ENCODE results near the gene MACROD1. TPM values are rescaled to one million over a fixed set of nuclear protein-coding genes. Genes with fewer than 3 reads are reported as not detected.
A peak's percentile ranks its signal among the peaks of the same experiment; 100 is the strongest.

The MACROD1 gene
- total RNA-seq, 1 experiment from 2014 or later = 36.9 TPM

- TF ChIP-seq PRDM15 (CRISPR knock-in tag; IDR thresholded peaks at IDR 0.05) (no peak), ZNF138 (CRISPR knock-in tag; conservative IDR thresholded peaks at IDR 0.05) (0 out of 2 replicates have a peak, but pooled peaks have one; percentile 13)
Measured at GRCh38 chr11:64000026-64000739, 165.7 kb downstream of the MACROD1 start (continued).

- POLR2A ChIA-PET = interaction anchor here (0.8 to 1.8 kb wide), 6 partner anchors 17 to 272 kb away, joined by 3 to 7 read pairs (median 4); no protein-coding TSS in a partner anchor
- no peak for TF ChIP-seq GTF2I (CRISPR knock-in tag; conservative IDR thresholded peaks at IDR 0.05)
- TF ChIP-seq ZNF671 (CRISPR knock-in tag; IDR thresholded peaks at IDR 0.05) = no peak
- no peak for TF ChIP-seq GABPB1 (CRISPR knock-in tag; IDR thresholded peaks at IDR 0.05)
- no peak for TF ChIP-seq ZMAT4 (CRISPR knock-in tag; IDR thresholded peaks at IDR 0.05)
- no peak for TF ChIP-seq USF1 (CRISPR knock-in tag; IDR thresholded peaks at IDR 0.05)
- TF ChIP-seq ZSCAN18 (CRISPR knock-in tag; IDR thresholded peaks at IDR 0.05) = no peak
- no peak for TF ChIP-seq ATF2 (CRISPR knock-in tag; IDR thresholded peaks at IDR 0.05; ENCODE audit: borderline replicate concordance, low read depth)
- no peak for TF ChIP-seq E2F5 (CRISPR knock-in tag; IDR thresholded peaks at IDR 0.05)
- peak; percentile 23 for TF ChIP-seq USF2 (CRISPR knock-in tag; IDR thresholded peaks at IDR 0.05)
- TF ChIP-seq STAT6 (CRISPR knock-in tag; conservative IDR thresholded peaks at IDR 0.05; ENCODE audit: low read depth) = peak; percentile 92; the same call in 1 of the 2 replicates
- TF ChIP-seq CBFB (CRISPR knock-in tag; IDR thresholded peaks at IDR 0.05; ENCODE audit: low read depth) = no peak
- TF ChIP-seq ARID4B (CRISPR knock-in tag; IDR thresholded peaks at IDR 0.05; ENCODE audit: borderline replicate concordance) = peak; percentile 70; the same call in 1 of the 2 replicates
- no peak for TF ChIP-seq ZNF232 (CRISPR knock-in tag; IDR thresholded peaks at IDR 0.05)
Measured at GRCh38 chr11:63999349-64000025, 166.4 kb downstream of the MACROD1 start.

More at GRCh38 chr11:63999349-64000025, 166.4 kb downstream of the MACROD1 start:
- Mint-ChIP-seq H3K27me3 (ENCODE audit: low read depth) (peaks cover 35% of the 10 kb centered on the region), H3K27ac (no peak overlapping the region), H3K4me3 (peak overlapping the region; percentile 64), H3K4me1 (peaks cover 11% of the 10 kb centered on the region), H3K36me3 (peaks cover 15% of the 10 kb centered on the region), H3K9me3 (no peaks in the 10 kb centered on the region)
- ATAC-seq = peak; percentile 54
- DNase-seq (ENCODE audit: low spot score) = peak; percentile 86
- CTCF ChIA-PET = interaction anchor here (0.6 to 5.4 kb wide), 52 partner anchors 9 to 1075 kb away, joined by 3 to 75 read pairs (median 5); partner anchors contain the start of genes COX8A, FERMT3, FLRT1 and MARK2

All from WTC11 (cell line).